Stimulated activated CD8-positive, alpha-beta memory T cell treated with anti-CD3 and anti-CD28 coated beads, Interleukin-15, amount 100 ng/mL, for 4 hours (primary cell): ENCODE data around the gene RIMBP3C.
"Not testable (repeated sequence)": the region's sequence is repeated elsewhere in the genome, so short reads cannot be mapped to it uniquely, and the experiment has no call there.

Experiments
- DNase-seq, 2 donors: peaks; one replicate each; pipeline ENCODE4 v3.0.0-alpha.2; 2020; ENCODE audit warnings: low read depth in 2 of 2

The RIMBP3C gene

GRCh38 chr22:21526705-21527500 lies 24.4 kb downstream of the RIMBP3C start:
- DNase-seq: not testable (repeated sequence)

GRCh38 chr22:21516970-21517764 lies 34.1 kb downstream of the RIMBP3C start:
- DNase-seq: peak in 1 of 2 donors; percentile 47

- DNase-seq: not testable (repeated sequence)
These were observed 34.7 kb downstream of the RIMBP3C start for GRCh38 chr22:21516522-21516921.

- DNase-seq: not testable (repeated sequence)
These were observed 36.0 kb downstream of the RIMBP3C start for GRCh38 chr22:21515234-21515633.

GRCh38 chr22:21514117-21514516 lies 37.1 kb downstream of the RIMBP3C start:
- not testable (repeated sequence) for DNase-seq

- not testable (repeated sequence) for DNase-seq
These were observed 39.2 kb downstream of the RIMBP3C start for GRCh38 chr22:21512022-21512421.

GRCh38 chr22:21510397-21510796 lies 40.9 kb downstream of the RIMBP3C start:
- DNase-seq: not testable (repeated sequence)

GRCh38 chr22:21499623-21500506 lies 51.4 kb downstream of the RIMBP3C start:
- not testable (repeated sequence) for DNase-seq

GRCh38 chr22:21498489-21498888 lies 52.8 kb downstream of the RIMBP3C start:
- not testable (repeated sequence) for DNase-seq

- DNase-seq: not testable (repeated sequence)
These were observed 53.3 kb downstream of the RIMBP3C start for GRCh38 chr22:21497984-21498383.
